Liver (tissue), 9 donors: Measurements from ENCODE around the gene PDCD6IP. TPM values are rescaled to one million over a fixed set of nuclear protein-coding genes. Genes with fewer than 3 reads are reported as not detected.

ENCODE experiments used
- DNase-seq: peaks from one replicate; pipeline ENCODE4 v3.0.0-alpha.2; 2017; ENCODE audit warnings: low spot score
- H3K27ac ChIP-seq, 2 donors: one replicate each; pipeline ENCODE4 v1.7.0; 2013; ENCODE audit warnings: inconsistent platforms in 2 of 2, low read length in 2 of 2, control low read depth in 1 of 2, low read depth in 1 of 2, mild to moderate bottlenecking in 1 of 2
- H3K27me3 ChIP-seq, 4 donors: one replicate each; pipeline versions ENCODE4 v1.6.1 to v1.7.0; 2013; ENCODE audit warnings: low read length in 3 of 4, inconsistent platforms in 1 of 4, mild to moderate bottlenecking in 1 of 4, moderate library complexity in 1 of 4; ENCODE audit not compliant: control insufficient read depth in 4 of 4, insufficient read depth in 4 of 4
- H3K36me3 ChIP-seq, 4 donors: one replicate each; pipeline versions ENCODE4 v1.6.1 to v1.7.0; 2013; ENCODE audit warnings: low read length in 3 of 4, mild to moderate bottlenecking in 3 of 4, low read depth in 1 of 4, moderate library complexity in 1 of 4; ENCODE audit not compliant: control insufficient read depth in 4 of 4, insufficient read depth in 3 of 4
- H3K4me1 ChIP-seq, 4 donors: one replicate each; pipeline versions ENCODE4 v1.6.1 to v1.7.0; 2013; ENCODE audit warnings: low read length in 3 of 4, mild to moderate bottlenecking in 3 of 4, moderate library complexity in 1 of 4; ENCODE audit not compliant: control insufficient read depth in 4 of 4, insufficient read depth in 4 of 4
- H3K4me3 ChIP-seq, 3 donors: one replicate each; pipeline versions ENCODE4 v1.6.1 to v1.7.0; 2013; ENCODE audit warnings: low read length in 3 of 3, control low read depth in 1 of 3, low read depth in 1 of 3, mild to moderate bottlenecking in 1 of 3
- H3K9ac ChIP-seq, 2 donors: one replicate each; pipeline ENCODE4 v1.7.0; 2013; ENCODE audit warnings: low read length in 2 of 2, mild to moderate bottlenecking in 2 of 2, moderate library complexity in 2 of 2, control low read depth in 1 of 2, low read depth in 1 of 2
- H3K9me3 ChIP-seq, 4 donors: one replicate each; pipeline versions ENCODE4 v1.6.1 to v1.7.0; 2013; ENCODE audit warnings: low read length in 3 of 4; ENCODE audit not compliant: control insufficient read depth in 4 of 4
- EGR1 ChIP-seq, 2 donors: IDR thresholded peaks; 2 replicates each; pipeline ENCODE4 v1.6.1; 2016 to 2018; ENCODE audit warnings: antibody characterized with exemption in 2 of 2, low read depth in 2 of 2
- FOXA1 ChIP-seq: IDR thresholded peaks from 2 replicates; pipeline ENCODE4 v1.6.1; 2016; ENCODE audit warnings: antibody characterized with exemption
- FOXA2 ChIP-seq: IDR thresholded peaks from 2 replicates; pipeline ENCODE4 v1.6.1; 2016; ENCODE audit warnings: antibody characterized with exemption
- HNF4G ChIP-seq: IDR thresholded peaks from 2 replicates; pipeline ENCODE4 v1.6.1; 2016; ENCODE audit warnings: antibody characterized with exemption
- JUND ChIP-seq, 2 donors: IDR thresholded peaks; 2 replicates each; pipeline ENCODE4 v1.6.1; 2016; ENCODE audit warnings: antibody characterized with exemption in 2 of 2
- NR2F2 ChIP-seq: IDR thresholded peaks from 2 replicates; pipeline ENCODE4 v1.6.1; 2016; ENCODE audit warnings: antibody characterized with exemption
- RAD21 ChIP-seq, 2 donors: IDR thresholded peaks; 2 replicates each; pipeline ENCODE4 v1.6.1; 2016; ENCODE audit warnings: antibody characterized with exemption in 2 of 2, mild to moderate bottlenecking in 2 of 2
- RXRA ChIP-seq, 2 donors: IDR thresholded peaks; 2 replicates each; pipeline ENCODE4 v1.6.1; 2017 to 2018; ENCODE audit warnings: antibody characterized with exemption in 2 of 2, mild to moderate bottlenecking in 1 of 2
- SP1 ChIP-seq: IDR thresholded peaks from 2 replicates; pipeline ENCODE4 v1.6.1; 2018; ENCODE audit warnings: antibody characterized with exemption, mild to moderate bottlenecking
- YY1 ChIP-seq: IDR thresholded peaks from 2 replicates; pipeline ENCODE4 v1.6.1; 2016; ENCODE audit warnings: antibody characterized with exemption, mild to moderate bottlenecking
- ZBTB33 ChIP-seq: IDR thresholded peaks from 2 replicates; pipeline ENCODE4 v1.6.1; 2016; ENCODE audit warnings: antibody characterized with exemption
- WGBS: extraction: QIAGEN DNeasy Blood & Tissue Kit; methylation state at CpG from one replicate; pipeline ENCODE4 v1.1.7; 2013; 5-methylcytosine and 5-hydroxymethylcytosine counted together
- polyA plus RNA-seq, 2 donors: library from polyadenylated mRNA; stranded (reverse) in 1 of 2; unstranded in 1 of 2; fragments of 200-250 nt in 1 of 2; fragments of >200 nt in 1 of 2; fragmentation: Nextera tagmentation in 1 of 2; extraction: Ambion mirVana in 1 of 2; gene quantifications; one replicate each; pipeline versions ENCODE4 v1.2.1 to v1.2.3, GENCODE V29; 2013 to 2015
- total RNA-seq, 2 donors: library from RNA; depleted of rRNA; stranded (reverse); fragments of >200 nt; gene quantifications; one replicate each; pipeline ENCODE4 v1.2.3, GENCODE V29; 2014
- TF ChIP-seq, protein P1 (sequence below): IDR thresholded peaks from 2 replicates; pipeline ENCODE4 v1.6.1; 2016; ENCODE audit warnings: antibody characterized with exemption, mild to moderate bottlenecking
- TF ChIP-seq, protein P2 (sequence below): IDR thresholded peaks from 2 replicates; pipeline ENCODE4 v1.6.1; 2016; ENCODE audit warnings: antibody characterized with exemption
- TF ChIP-seq, protein P3 (sequence below): fragments of 150-350 bp; IDR thresholded peaks from 2 replicates; pipeline ENCODE4 v1.5.1; 2017; ENCODE audit warnings: improper control_type of control experiment, low read depth, low read length; ENCODE audit not compliant: missing input control
- TF ChIP-seq, protein P4 (sequence below): IDR thresholded peaks from 2 replicates; pipeline ENCODE4 v1.6.1; 2016; ENCODE audit warnings: antibody characterized with exemption
- donor health status: healthy.
- donor health status: healthy.
- donor health status: healthy.
- donor health status: healthy.
- donor health status: healthy.

The PDCD6IP gene
- total and polyA plus RNA-seq, 4 donors, result 31.9 to 73.8 (median 47.9) TPM

DNA sequence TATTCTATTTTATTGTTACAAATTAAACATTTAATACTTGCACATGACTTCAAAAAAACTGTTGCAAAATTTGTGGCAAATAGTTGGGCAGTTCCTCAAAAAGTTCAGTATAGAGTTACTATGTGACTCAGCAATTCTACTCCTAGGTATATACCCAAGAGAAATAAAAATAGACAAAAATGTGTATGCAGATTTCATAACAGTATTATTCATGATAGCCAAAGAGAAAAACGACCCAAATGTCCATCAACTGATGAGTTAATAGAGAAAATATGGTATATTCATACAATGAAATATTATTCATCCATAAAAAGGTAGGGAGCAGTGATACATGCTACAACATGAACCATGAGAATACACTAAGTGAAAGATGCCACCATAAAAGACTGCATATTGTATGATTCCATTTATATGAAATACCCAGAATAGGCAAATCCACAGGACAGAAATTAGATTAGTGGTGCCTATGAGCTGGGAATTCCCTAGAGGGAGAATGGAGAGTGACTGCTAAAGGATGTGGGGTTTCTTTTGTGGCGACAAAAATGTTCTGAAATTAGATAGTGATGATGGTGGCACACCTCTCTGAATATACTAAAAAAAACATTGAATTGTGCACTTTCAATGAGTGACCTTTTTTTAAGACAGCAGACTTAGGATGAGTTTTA, 48.8 kb upstream of the PDCD6IP start:
- WGBS, result 49% methylated on average over 2 of the region's 2 CpGs
- Histone ChIP-seq H3K27me3 (no peaks in the 10 kb centered on the region), H3K4me3 (no peak overlapping the region), H3K4me1 (no peaks in the 10 kb centered on the region), H3K9me3 (peaks cover 0 to 3% (median 1%) of the 10 kb centered on the region in 4 donors), H3K27ac (no peak overlapping the region), H3K36me3 (no peaks in the 10 kb centered on the region), H3K9ac (no peak overlapping the region)
- no peak for TF ChIP-seq FOXA1
- no peak for DNase-seq

GRCh38 chr3:33750211-33750548, 48.2 kb upstream of the PDCD6IP start:
- WGBS, result 94% methylated on average over 3 of the region's 3 CpGs
- H3K4me1 ChIP-seq, result no peaks in the 10 kb centered on the region
- no peak overlapping the region for H3K9ac ChIP-seq
- H3K4me3 ChIP-seq, result no peak overlapping the region
- no peak overlapping the region for H3K27ac ChIP-seq
- TF ChIP-seq YY1 (no peak), JUND (IDR thresholded peaks at IDR 0.05) (no peak), SP1 (no peak), RXRA (IDR thresholded peaks at IDR 0.05) (no peak), EGR1 (IDR thresholded peaks at IDR 0.05; ENCODE audit: low read depth in 2 of 2) (no peak)
- TF ChIP-seq, protein P1, sequence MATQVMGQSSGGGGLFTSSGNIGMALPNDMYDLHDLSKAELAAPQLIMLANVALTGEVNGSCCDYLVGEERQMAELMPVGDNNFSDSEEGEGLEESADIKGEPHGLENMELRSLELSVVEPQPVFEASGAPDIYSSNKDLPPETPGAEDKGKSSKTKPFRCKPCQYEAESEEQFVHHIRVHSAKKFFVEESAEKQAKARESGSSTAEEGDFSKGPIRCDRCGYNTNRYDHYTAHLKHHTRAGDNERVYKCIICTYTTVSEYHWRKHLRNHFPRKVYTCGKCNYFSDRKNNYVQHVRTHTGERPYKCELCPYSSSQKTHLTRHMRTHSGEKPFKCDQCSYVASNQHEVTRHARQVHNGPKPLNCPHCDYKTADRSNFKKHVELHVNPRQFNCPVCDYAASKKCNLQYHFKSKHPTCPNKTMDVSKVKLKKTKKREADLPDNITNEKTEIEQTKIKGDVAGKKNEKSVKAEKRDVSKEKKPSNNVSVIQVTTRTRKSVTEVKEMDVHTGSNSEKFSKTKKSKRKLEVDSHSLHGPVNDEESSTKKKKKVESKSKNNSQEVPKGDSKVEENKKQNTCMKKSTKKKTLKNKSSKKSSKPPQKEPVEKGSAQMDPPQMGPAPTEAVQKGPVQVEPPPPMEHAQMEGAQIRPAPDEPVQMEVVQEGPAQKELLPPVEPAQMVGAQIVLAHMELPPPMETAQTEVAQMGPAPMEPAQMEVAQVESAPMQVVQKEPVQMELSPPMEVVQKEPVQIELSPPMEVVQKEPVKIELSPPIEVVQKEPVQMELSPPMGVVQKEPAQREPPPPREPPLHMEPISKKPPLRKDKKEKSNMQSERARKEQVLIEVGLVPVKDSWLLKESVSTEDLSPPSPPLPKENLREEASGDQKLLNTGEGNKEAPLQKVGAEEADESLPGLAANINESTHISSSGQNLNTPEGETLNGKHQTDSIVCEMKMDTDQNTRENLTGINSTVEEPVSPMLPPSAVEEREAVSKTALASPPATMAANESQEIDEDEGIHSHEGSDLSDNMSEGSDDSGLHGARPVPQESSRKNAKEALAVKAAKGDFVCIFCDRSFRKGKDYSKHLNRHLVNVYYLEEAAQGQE, result no peak
- no peaks in the 10 kb centered on the region for H3K36me3 ChIP-seq
- no peaks in the 10 kb centered on the region for H3K27me3 ChIP-seq
- DNase-seq, result no peak
- H3K9me3 ChIP-seq, result peaks cover 0 to 7% (median 2%) of the 10 kb centered on the region in 4 donors

DNA sequence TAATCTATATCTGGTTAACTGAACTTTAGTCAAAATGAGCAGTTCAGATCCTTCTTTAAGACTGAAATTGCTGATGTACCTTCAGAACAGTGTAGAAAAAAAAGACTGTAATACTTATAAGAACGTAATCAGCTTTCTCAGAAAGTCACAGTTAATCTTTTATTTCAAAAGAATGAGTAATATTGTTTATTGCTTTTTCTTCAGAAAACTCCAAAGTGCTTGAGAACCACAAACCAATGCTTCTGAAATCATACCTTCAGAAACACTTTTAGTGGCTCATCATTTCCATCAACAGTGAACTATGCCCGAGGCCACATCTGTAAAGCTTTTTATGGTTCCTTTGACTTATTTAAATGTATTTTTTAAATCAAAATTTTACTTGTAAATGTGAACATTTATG, 47.1 kb upstream of the PDCD6IP start:
- Histone ChIP-seq H3K9ac (no peak overlapping the region), H3K4me3 (no peak overlapping the region)

More for the DNA sequence above, 47.1 kb upstream of the PDCD6IP start:
- peaks cover 0 to 8% (median 2%) of the 10 kb centered on the region in 4 donors for H3K9me3 ChIP-seq
- 84% methylated on average over 2 of the region's 2 CpGs for WGBS
- no peak overlapping the region for H3K27ac ChIP-seq
- H3K4me1 ChIP-seq, result no peaks in the 10 kb centered on the region
- no peak for DNase-seq
- no peaks in the 10 kb centered on the region for H3K27me3 ChIP-seq
- H3K36me3 ChIP-seq, result no peaks in the 10 kb centered on the region
- TF ChIP-seq, protein P1, result no peak
- no peak for TF ChIP-seq RXRA (IDR thresholded peaks at IDR 0.05)
- TF ChIP-seq, protein P2, sequence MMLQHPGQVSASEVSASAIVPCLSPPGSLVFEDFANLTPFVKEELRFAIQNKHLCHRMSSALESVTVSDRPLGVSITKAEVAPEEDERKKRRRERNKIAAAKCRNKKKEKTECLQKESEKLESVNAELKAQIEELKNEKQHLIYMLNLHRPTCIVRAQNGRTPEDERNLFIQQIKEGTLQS, result no peak
- no peak for TF ChIP-seq RAD21 (IDR thresholded peaks at IDR 0.05)
- TF ChIP-seq YY1, result no peak
- no peak for TF ChIP-seq FOXA2
- TF ChIP-seq, protein P3, sequence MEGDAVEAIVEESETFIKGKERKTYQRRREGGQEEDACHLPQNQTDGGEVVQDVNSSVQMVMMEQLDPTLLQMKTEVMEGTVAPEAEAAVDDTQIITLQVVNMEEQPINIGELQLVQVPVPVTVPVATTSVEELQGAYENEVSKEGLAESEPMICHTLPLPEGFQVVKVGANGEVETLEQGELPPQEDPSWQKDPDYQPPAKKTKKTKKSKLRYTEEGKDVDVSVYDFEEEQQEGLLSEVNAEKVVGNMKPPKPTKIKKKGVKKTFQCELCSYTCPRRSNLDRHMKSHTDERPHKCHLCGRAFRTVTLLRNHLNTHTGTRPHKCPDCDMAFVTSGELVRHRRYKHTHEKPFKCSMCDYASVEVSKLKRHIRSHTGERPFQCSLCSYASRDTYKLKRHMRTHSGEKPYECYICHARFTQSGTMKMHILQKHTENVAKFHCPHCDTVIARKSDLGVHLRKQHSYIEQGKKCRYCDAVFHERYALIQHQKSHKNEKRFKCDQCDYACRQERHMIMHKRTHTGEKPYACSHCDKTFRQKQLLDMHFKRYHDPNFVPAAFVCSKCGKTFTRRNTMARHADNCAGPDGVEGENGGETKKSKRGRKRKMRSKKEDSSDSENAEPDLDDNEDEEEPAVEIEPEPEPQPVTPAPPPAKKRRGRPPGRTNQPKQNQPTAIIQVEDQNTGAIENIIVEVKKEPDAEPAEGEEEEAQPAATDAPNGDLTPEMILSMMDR, result no peak
- TF ChIP-seq, protein P4, sequence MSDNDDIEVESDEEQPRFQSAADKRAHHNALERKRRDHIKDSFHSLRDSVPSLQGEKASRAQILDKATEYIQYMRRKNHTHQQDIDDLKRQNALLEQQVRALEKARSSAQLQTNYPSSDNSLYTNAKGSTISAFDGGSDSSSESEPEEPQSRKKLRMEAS, result no peak
- no peak for TF ChIP-seq FOXA1
- TF ChIP-seq SP1, result no peak
- TF ChIP-seq HNF4G, result no peak
- no peak for TF ChIP-seq NR2F2
- TF ChIP-seq ZBTB33, result no peak
